ENCODE results near the gene MYOZ3.

MYOZ3 gene

GRCh38 chr5:150642991-150643710 is 17.9 kb upstream of the MYOZ3 start:
- DNase-seq: no peak

GRCh38 chr5:150644058-150644457 is 17.0 kb upstream of the MYOZ3 start:
- DNase-seq: no peak

- no peak for DNase-seq
These were observed 16.5 kb upstream of the MYOZ3 start for GRCh38 chr5:150644514-150644913.

- no peak for DNase-seq
These were observed 15.9 kb upstream of the MYOZ3 start for GRCh38 chr5:150645070-150645700.

- no peak for DNase-seq
These were observed 13.5 kb upstream of the MYOZ3 start for GRCh38 chr5:150647275-150648251.

GRCh38 chr5:150648294-150649107 is 12.6 kb upstream of the MYOZ3 start:
- no peak for DNase-seq

GRCh38 chr5:150649108-150650020 is 11.7 kb upstream of the MYOZ3 start:
- DNase-seq: no peak

- no peak for DNase-seq
These were observed 10.7 kb upstream of the MYOZ3 start for GRCh38 chr5:150650021-150651006.

- no peak for DNase-seq
These were observed 9.7 kb upstream of the MYOZ3 start for GRCh38 chr5:150651382-150651781.

GRCh38 chr5:150651924-150652671 is 9.0 kb upstream of the MYOZ3 start:
- DNase-seq: no peak

GRCh38 chr5:150653145-150653761 is 7.8 kb upstream of the MYOZ3 start:
- no peak for DNase-seq

- no peak for DNase-seq
These were observed 7.1 kb upstream of the MYOZ3 start for GRCh38 chr5:150653762-150654556.

- no peak for DNase-seq
These were observed 5.8 kb upstream of the MYOZ3 start for GRCh38 chr5:150655221-150655620.

GRCh38 chr5:150656191-150657132 is 4.6 kb upstream of the MYOZ3 start:
- DNase-seq: no peak

- DNase-seq: no peak
These were observed 2.9 kb upstream of the MYOZ3 start for GRCh38 chr5:150658121-150658520.

GRCh38 chr5:150658699-150659265 is 2.3 kb upstream of the MYOZ3 start:
- no peak for DNase-seq

Data from SIG-M5 (cell line).